ENCODE measurements around the gene AIF1. TPM values are rescaled to one million over a fixed set of nuclear protein-coding genes. Genes with fewer than 3 reads are reported as not detected.

Gene AIF1
- total RNA-seq, 1 experiment from 2014 or later, result 57.5 TPM

DNA sequence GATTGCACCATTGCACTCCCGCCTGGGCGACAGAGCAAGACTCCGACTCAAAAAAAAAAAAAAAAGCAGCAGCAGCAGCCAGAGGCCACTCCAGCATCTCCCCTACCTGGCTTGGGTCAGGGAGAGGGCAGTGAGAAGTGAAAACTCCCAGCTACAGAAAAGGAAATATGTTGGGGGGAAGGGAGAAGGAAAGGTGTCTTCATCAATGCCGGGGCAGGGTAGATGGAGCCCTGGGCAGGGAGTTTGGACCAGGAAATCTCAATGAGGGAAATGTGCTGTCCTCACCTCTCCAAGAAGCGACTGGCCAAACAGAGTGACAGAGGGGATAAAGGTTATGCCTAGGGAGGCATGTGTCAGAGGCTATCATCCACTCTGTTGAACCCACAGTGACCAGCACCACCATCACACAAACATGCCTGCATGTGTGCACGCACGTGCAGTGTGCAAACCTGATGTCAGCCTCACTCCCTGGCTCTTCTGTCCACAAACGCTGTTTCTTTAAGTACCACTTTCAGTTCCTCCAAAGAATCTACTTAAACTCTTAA, 887 bp upstream of the AIF1 start:
- DNase-seq (ENCODE audit: low spot score), result no peak
- in situ Hi-C loops (cut with HindIII; ENCODE audit: low sequenced_read_pairs), result no loop called here

- in situ Hi-C loops (cut with HindIII; ENCODE audit: low sequenced_read_pairs), result no loop called here
- no peak for DNase-seq (ENCODE audit: low spot score)
Measured at GRCh38 chr6:31615748-31616147, 714 bp downstream of the AIF1 start.

DNA sequence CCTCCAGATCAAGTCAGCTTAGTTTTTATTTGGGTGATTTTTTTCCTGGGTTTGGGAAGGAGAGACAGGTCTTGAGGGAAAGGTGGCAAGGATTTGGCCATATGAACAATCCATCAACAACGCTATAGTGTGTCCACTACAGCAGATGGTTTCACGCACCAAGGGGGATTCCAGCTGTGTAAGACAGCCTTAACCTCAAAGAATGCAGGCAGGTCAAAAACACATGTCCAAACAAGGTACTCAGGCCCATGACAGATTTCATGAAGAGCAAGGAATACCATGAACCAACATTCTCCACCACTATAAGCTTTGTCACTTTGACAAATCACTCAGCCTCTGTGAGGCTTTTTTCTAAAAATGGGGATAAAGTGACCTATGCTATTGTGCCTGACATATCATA, 2.0 kb downstream of the AIF1 start:
- in situ Hi-C loops (cut with HindIII; ENCODE audit: low sequenced_read_pairs), result no loop called here
- no peak for DNase-seq (ENCODE audit: low spot score)

GRCh38 chr6:31619805-31620585, 5.0 kb downstream of the AIF1 start:
- in situ Hi-C loops (cut with HindIII; ENCODE audit: low sequenced_read_pairs), result no loop called here
- peak; percentile 100 for DNase-seq (ENCODE audit: low spot score)

- in situ Hi-C loops (cut with HindIII; ENCODE audit: low sequenced_read_pairs), result no loop called here
- peak; percentile 65 for DNase-seq (ENCODE audit: low spot score)
Measured at GRCh38 chr6:31620586-31621319, 5.7 kb downstream of the AIF1 start, which contains the start of gene PRRC2A. PRRC2A (plus strand) TSS chr6:31620715; CDS start chr6:31622790, 2,075 bp downstream.

GRCh38 chr6:31621320-31621939, 6.4 kb downstream of the AIF1 start:
- in situ Hi-C loops (cut with HindIII; ENCODE audit: low sequenced_read_pairs), result no loop called here
- peak; percentile 26 for DNase-seq (ENCODE audit: low spot score)

GRCh38 chr6:31621991-31622390, 7.0 kb downstream of the AIF1 start:
- in situ Hi-C loops (cut with HindIII; ENCODE audit: low sequenced_read_pairs), result no loop called here
- peak; percentile 23 for DNase-seq (ENCODE audit: low spot score)

GRCh38 chr6:31622684-31623091, 7.7 kb downstream of the AIF1 start:
- in situ Hi-C loops (cut with HindIII; ENCODE audit: low sequenced_read_pairs), result no loop called here
- DNase-seq (ENCODE audit: low spot score), result no peak

- DNase-seq (ENCODE audit: low spot score), result no peak
- in situ Hi-C loops (cut with HindIII; ENCODE audit: low sequenced_read_pairs), result no loop called here
Measured at GRCh38 chr6:31624070-31624469, 9.0 kb downstream of the AIF1 start.

DNA sequence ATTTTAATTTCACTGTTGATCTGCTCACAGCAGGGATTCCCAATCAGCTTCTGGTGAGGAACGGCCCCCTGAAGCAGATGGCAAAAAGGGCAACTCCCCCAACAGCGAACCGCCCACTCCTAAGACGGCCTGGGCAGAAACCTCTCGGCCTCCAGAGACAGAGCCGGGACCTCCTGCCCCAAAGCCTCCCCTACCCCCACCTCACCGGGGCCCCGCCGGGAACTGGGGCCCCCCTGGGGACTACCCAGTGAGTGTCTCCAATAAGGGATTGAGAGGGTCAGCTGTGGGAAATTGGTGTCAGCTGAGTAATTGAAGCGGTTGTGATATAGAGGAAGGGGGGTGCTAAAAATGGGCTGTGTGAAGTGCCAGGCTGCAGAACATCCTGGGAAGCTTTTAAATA, 11.9 kb downstream of the AIF1 start:
- no peak for DNase-seq (ENCODE audit: low spot score)
- in situ Hi-C loops (cut with HindIII; ENCODE audit: low sequenced_read_pairs), result no loop called here

GRCh38 chr6:31627690-31628287, 12.8 kb downstream of the AIF1 start:
- in situ Hi-C loops (cut with HindIII; ENCODE audit: low sequenced_read_pairs), result no loop called here
- no peak for DNase-seq (ENCODE audit: low spot score)

DNA sequence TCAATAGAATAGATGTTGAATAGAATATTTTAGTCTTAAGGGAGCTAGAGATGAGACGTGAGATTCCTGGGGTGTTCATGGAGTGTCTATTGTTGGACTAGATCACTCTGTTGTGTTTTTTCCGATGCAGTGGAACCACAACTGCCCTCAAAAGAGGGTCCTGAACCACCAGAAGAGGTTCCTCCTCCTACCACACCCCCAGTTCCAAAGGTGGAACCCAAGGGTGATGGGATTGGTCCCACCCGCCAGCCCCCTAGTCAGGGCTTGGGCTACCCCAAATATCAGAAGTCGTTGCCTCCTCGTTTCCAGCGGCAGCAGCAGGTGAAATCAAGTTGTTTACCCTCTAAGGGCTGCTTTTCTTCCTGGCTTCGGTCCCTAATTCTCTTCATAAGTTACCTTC, 14.0 kb downstream of the AIF1 start:
- in situ Hi-C loops (cut with HindIII; ENCODE audit: low sequenced_read_pairs), result no loop called here
- DNase-seq (ENCODE audit: low spot score), result no peak

- in situ Hi-C loops (cut with HindIII; ENCODE audit: low sequenced_read_pairs), result no loop called here
- no peak for DNase-seq (ENCODE audit: low spot score)
Measured at GRCh38 chr6:31630177-31630934, 15.3 kb downstream of the AIF1 start.

GRCh38 chr6:31631209-31631608, 16.2 kb downstream of the AIF1 start:
- in situ Hi-C loops (cut with HindIII; ENCODE audit: low sequenced_read_pairs), result no loop called here
- no peak for DNase-seq (ENCODE audit: low spot score)

- DNase-seq (ENCODE audit: low spot score), result no peak
- in situ Hi-C loops (cut with HindIII; ENCODE audit: low sequenced_read_pairs), result no loop called here
Measured at GRCh38 chr6:31631681-31632278, 16.7 kb downstream of the AIF1 start.

- no peak for DNase-seq (ENCODE audit: low spot score)
- in situ Hi-C loops (cut with HindIII; ENCODE audit: low sequenced_read_pairs), result no loop called here
Measured at GRCh38 chr6:31632279-31632946, 17.4 kb downstream of the AIF1 start.

DNA sequence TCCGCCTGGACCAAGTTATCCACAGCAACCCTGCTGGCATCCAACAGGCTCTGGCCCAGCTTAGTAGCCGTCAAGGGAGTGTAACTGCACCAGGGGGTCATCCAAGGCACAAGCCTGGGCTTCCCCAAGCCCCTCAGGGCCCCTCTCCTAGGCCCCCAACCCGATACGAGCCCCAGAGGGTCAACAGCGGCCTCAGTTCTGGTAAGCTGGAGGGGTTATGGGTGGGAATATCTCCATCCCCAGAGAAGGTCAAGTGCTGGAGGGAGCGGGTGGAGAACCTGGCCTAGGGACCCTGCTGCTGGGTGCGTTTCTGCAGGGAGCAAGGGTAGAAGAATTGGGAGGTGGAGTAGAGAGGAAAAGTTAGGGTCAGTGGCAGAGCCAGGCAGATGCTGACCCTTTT, 18.4 kb downstream of the AIF1 start:
- DNase-seq (ENCODE audit: low spot score), result no peak

GRCh38 chr6:31634131-31634530, 19.1 kb downstream of the AIF1 start:
- DNase-seq (ENCODE audit: low spot score), result no peak
- in situ Hi-C loops (cut with HindIII; ENCODE audit: low sequenced_read_pairs), result no loop called here

More for the DNA sequence above, 18.4 kb downstream of the AIF1 start:
- in situ Hi-C loops (cut with HindIII; ENCODE audit: low sequenced_read_pairs), result no loop called here
